Subcutaneous adipose tissue (tissue), 4 donors: Measurements from ENCODE around the gene HDAC6. TPM values are rescaled to one million over a fixed set of nuclear protein-coding genes. Genes with fewer than 3 reads are reported as not detected.

Experiments
- CTCF ChIP-seq: fragments of 450-650 bp; IDR thresholded peaks from one replicate; pipeline ENCODE4 v1.5.1; 2016; ENCODE audit warnings: low read depth, mild to moderate bottlenecking, control low read depth, antibody characterized with exemption, moderate library complexity
- total RNA-seq, 4 donors: library from RNA; depleted of rRNA; stranded (reverse); fragments of >200 nt; gene quantifications; one replicate each; pipeline ENCODE4 v1.1.0, GENCODE V29; 2016

The HDAC6 gene
- total RNA-seq, 4 donors from 2014 or later: 24.9 to 74.6 (median 59.8) TPM

DNA sequence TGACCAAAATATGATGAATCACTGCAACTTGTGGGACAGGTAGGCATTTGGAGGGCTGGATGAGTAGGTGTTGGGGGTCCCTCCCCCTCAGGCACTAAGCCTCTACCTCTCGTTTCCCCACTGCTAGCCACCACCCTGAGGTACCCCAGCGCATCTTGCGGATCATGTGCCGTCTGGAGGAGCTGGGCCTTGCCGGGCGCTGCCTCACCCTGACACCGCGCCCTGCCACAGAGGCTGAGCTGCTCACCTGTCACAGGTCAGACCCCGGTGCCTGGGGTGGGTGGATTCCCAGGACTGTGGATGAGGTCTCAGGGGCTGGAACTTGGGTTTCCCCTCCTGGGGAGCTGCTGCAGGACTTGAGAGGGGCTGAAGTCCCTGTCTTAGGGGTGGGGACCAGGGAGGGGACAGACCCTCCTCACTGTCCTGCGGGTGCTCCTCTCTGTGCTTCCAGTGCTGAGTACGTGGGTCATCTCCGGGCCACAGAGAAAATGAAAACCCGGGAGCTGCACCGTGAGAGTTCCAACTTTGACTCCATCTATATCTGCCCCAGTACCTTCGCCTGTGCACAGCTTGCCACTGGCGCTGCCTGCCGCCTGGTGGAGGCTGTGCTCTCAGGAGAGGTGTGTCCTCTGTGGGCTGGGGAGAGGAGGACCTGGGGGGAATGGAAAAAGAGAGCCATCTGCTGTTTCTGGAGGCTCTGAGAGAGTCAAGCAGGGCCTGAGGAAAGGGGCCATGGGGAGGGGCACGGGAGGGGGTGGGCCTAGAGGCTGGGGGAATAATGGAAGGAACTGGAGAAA, 14.3 kb downstream of the HDAC6 start:
- TF ChIP-seq CTCF: no peak

DNA sequence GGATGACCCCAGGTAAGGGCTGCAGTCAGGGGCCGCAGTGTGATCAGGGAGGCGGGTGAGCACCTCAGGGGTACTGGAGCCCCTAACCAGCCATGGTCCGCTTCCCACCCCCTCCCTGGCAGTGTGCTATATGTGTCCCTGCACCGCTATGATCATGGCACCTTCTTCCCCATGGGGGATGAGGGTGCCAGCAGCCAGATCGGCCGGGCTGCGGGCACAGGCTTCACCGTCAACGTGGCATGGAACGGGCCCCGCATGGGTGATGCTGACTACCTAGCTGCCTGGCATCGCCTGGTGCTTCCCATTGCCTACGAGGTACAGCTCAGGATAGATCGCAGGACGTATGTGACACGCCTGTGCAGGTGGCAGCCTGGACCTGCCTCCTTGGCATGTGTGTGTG, 16.2 kb downstream of the HDAC6 start:
- TF ChIP-seq CTCF: no peak

DNA sequence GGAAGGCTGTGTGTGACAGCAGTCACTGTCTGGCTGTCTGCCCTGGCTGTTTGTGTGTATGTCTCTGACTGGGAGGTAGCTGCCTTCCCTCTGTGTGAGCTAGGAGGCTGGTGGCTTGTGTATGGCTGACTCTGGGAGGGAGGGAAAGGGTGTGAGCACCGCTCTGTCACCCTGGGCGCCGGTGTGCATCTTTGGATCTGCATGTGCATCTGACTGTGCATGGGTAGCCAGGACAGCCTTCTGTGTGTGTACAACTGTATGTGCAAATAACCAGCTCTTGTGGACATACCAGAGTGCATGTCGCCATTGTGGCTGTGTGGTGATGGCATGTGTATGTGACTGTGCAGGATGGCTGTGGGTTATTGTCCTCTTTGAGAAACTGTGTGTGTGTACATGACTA, 17.0 kb downstream of the HDAC6 start:
- TF ChIP-seq CTCF: no peak

DNA sequence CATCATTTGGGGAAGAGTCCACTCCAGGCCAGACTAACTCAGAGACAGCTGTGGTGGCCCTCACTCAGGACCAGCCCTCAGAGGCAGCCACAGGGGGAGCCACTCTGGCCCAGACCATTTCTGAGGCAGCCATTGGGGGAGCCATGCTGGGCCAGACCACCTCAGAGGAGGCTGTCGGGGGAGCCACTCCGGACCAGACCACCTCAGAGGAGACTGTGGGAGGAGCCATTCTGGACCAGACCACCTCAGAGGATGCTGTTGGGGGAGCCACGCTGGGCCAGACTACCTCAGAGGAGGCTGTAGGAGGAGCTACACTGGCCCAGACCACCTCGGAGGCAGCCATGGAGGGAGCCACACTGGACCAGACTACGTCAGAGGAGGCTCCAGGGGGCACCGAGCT, 21.2 kb downstream of the HDAC6 start:
- no peak for TF ChIP-seq CTCF

- TF ChIP-seq CTCF: no peak
Observed at GRCh38 chrX:48824066-48824465, 22.2 kb downstream of the HDAC6 start.

GRCh38 chrX:48826135-48826875, 24.4 kb downstream of the HDAC6 start, which contains the start of gene ERAS:
Gene ERAS (plus strand): TSS chrX:48826513. CDS start chrX:48829124, 2,611 bp downstream.
- TF ChIP-seq CTCF: no peak
